Activated CD4-positive, alpha-beta T cell treated with anti-CD3 and anti-CD28 coated beads, Interleukin-2, amount 10 ng/mL, durations not matched to agents 7 days and 5 days (primary cell): ENCODE measurements around the gene PGGHG. TPM values are rescaled to one million over a fixed set of nuclear protein-coding genes. Genes with fewer than 3 reads are reported as not detected.
"Not testable (repeated sequence)": the region's sequence is repeated elsewhere in the genome, so short reads cannot be mapped to it uniquely, and the experiment has no call there.

Source experiments
- CTCF ChIA-PET: fragments of 350-600 bp; sonication (Branson Sonifier 250); formaldehyde crosslinking; loops from one replicate; lab custom pipeline; 2021; ENCODE audit warnings: antibody characterized with exemption; lab: Charles Lee
- POLR2A ChIA-PET: fragments of 350-600 bp; sonication (Branson Sonifier 250); formaldehyde crosslinking; loops from one replicate; lab custom pipeline; 2021; ENCODE audit warnings: antibody characterized with exemption; lab: Charles Lee
- DNase-seq: peaks from one replicate; pipeline ENCODE4 v3.0.0-alpha.2; 2020
- H3K27ac Mint-ChIP-seq: one replicate; pipeline ENCODE4 v1.8.0; 2021; ENCODE audit warnings: mild to moderate bottlenecking, moderate library complexity, mixed read lengths
- H3K27me3 Mint-ChIP-seq: one replicate; pipeline ENCODE4 v1.8.0; 2021; ENCODE audit warnings: mixed read lengths
- H3K36me3 Mint-ChIP-seq: one replicate; pipeline ENCODE4 v1.8.0; 2021; ENCODE audit warnings: low read depth, mixed read lengths
- H3K4me1 Mint-ChIP-seq: one replicate; pipeline ENCODE4 v1.8.0; 2021; ENCODE audit warnings: mixed read lengths
- H3K4me3 Mint-ChIP-seq: one replicate; pipeline ENCODE4 v1.8.0; 2021; ENCODE audit warnings: mild to moderate bottlenecking, moderate library complexity, mixed read lengths
- H3K9me3 Mint-ChIP-seq: one replicate; pipeline ENCODE4 v1.8.0; 2021; ENCODE audit warnings: mixed read lengths
- total RNA-seq, 2 experiments: library from RNA; stranded (reverse); gene quantifications; one replicate each; pipeline ENCODE4 v1.2.3, GENCODE V29; 2021

PGGHG gene
- total RNA-seq, 2 experiments from 2014 or later, result 325 to 377 TPM

- CTCF ChIA-PET, result interaction anchor here (1.2 to 1.7 kb wide), 5 partner anchors 11 to 65 kb away, joined by 3 to 6 read pairs (median 4); no protein-coding TSS in a partner anchor
- POLR2A ChIA-PET, result interaction anchor here (0.8 to 1.4 kb wide), 3 partner anchors 11 to 108 kb away, joined by 3 to 6 read pairs (median 4); partner anchors contain the start of genes BET1L and RIC8A
- Mint-ChIP-seq H3K9me3 (no peaks in the 10 kb centered on the region), H3K4me1 (peaks cover 25% of the 10 kb centered on the region), H3K36me3 (peaks cover 48% of the 10 kb centered on the region), H3K4me3 (peak overlapping the region; percentile 92), H3K27ac (peak overlapping the region; percentile 99), H3K27me3 (no peaks in the 10 kb centered on the region)
- DNase-seq, result no peak
Observed at GRCh38 chr11:315516-315994, 26.6 kb downstream of the PGGHG start.

- Mint-ChIP-seq H3K4me1 (peaks cover 30% of the 10 kb centered on the region), H3K36me3 (peaks cover 48% of the 10 kb centered on the region), H3K27me3 (no peaks in the 10 kb centered on the region), H3K9me3 (no peaks in the 10 kb centered on the region), H3K4me3 (peak overlapping the region; percentile 92), H3K27ac (peak overlapping the region; percentile 95)
- POLR2A ChIA-PET, result interaction anchor here (0.6 to 1.6 kb wide), 7 partner anchors 11 to 81 kb away, joined by 3 to 7 read pairs (median 3); no protein-coding TSS in a partner anchor
- peak; percentile 63 for DNase-seq
- CTCF ChIA-PET, result interaction anchor here (0.7 to 2.0 kb wide), 11 partner anchors 7 to 79 kb away, joined by 3 to 7 read pairs (median 4); no protein-coding TSS in a partner anchor
Observed at GRCh38 chr11:316031-316701, 27.2 kb downstream of the PGGHG start.

- DNase-seq, result no peak
- H3K4me1 Mint-ChIP-seq, result peaks cover 29% of the 10 kb centered on the region
- H3K27me3 Mint-ChIP-seq, result no peaks in the 10 kb centered on the region
- CTCF ChIA-PET, result interaction anchor here (0.5 to 2.0 kb wide), 11 partner anchors 8 to 80 kb away, joined by 3 to 9 read pairs (median 4); no protein-coding TSS in a partner anchor
- POLR2A ChIA-PET, result interaction anchor here (0.6 to 1.7 kb wide), 12 partner anchors 8 to 479 kb away, joined by 3 to 18 read pairs (median 4); no protein-coding TSS in a partner anchor
- H3K27ac Mint-ChIP-seq, result peak overlapping the region; percentile 95
- H3K36me3 Mint-ChIP-seq, result peaks cover 48% of the 10 kb centered on the region
- H3K9me3 Mint-ChIP-seq, result no peaks in the 10 kb centered on the region
- H3K4me3 Mint-ChIP-seq, result peak overlapping the region; percentile 92
Observed at GRCh38 chr11:316891-317301, 28.0 kb downstream of the PGGHG start.

GRCh38 chr11:317668-318404, 28.9 kb downstream of the PGGHG start:
- not testable (repeated sequence) for H3K27me3 Mint-ChIP-seq, H3K9me3 Mint-ChIP-seq, DNase-seq
- POLR2A ChIA-PET, result interaction anchor here (0.6 to 1.7 kb wide), 8 partner anchors 9 to 67 kb away, joined by 3 to 18 read pairs (median 4); no protein-coding TSS in a partner anchor
- H3K27ac Mint-ChIP-seq, result peak overlapping the region; percentile 95
- H3K4me1 Mint-ChIP-seq, result peaks cover 26% of the 10 kb centered on the region
- peak overlapping the region; percentile 92 for H3K4me3 Mint-ChIP-seq
- CTCF ChIA-PET, result interaction anchor here (0.5 to 2.0 kb wide), 9 partner anchors 9 to 81 kb away, joined by 3 to 9 read pairs (median 4); no protein-coding TSS in a partner anchor
- peaks cover 47% of the 10 kb centered on the region for H3K36me3 Mint-ChIP-seq

- Mint-ChIP-seq H3K4me1 (peaks cover 23% of the 10 kb centered on the region), H3K36me3 (peaks cover 46% of the 10 kb centered on the region)
- CTCF ChIA-PET, result interaction anchor here (1.6 to 2.0 kb wide), 2 partner anchors 10 to 37 kb away, joined by 6 to 9 read pairs; no protein-coding TSS in a partner anchor
- H3K27ac Mint-ChIP-seq, DNase-seq, H3K27me3 Mint-ChIP-seq, H3K4me3 Mint-ChIP-seq, H3K9me3 Mint-ChIP-seq: not testable (repeated sequence)
- POLR2A ChIA-PET, result interaction anchor here (0.7 to 1.7 kb wide), 2 partner anchors 37 to 38 kb away, joined by 4 to 18 read pairs; no protein-coding TSS in a partner anchor
Observed at GRCh38 chr11:318405-319120, 29.6 kb downstream of the PGGHG start.

GRCh38 chr11:319121-319887, 30.4 kb downstream of the PGGHG start:
- CTCF ChIA-PET, POLR2A ChIA-PET, H3K9me3 Mint-ChIP-seq, H3K27me3 Mint-ChIP-seq, DNase-seq: not testable (repeated sequence)
- Mint-ChIP-seq H3K27ac (peak overlapping the region; percentile 92), H3K4me3 (peak overlapping the region; percentile 79), H3K4me1 (peaks cover 26% of the 10 kb centered on the region), H3K36me3 (peaks cover 40% of the 10 kb centered on the region)

- Mint-ChIP-seq H3K27ac (peak overlapping the region; percentile 92), H3K4me3 (peak overlapping the region; percentile 79), H3K4me1 (peaks cover 31% of the 10 kb centered on the region), H3K36me3 (peaks cover 35% of the 10 kb centered on the region)
- CTCF ChIA-PET, result interaction anchor here (1.0 kb wide), 1 partner anchor 9 kb away, joined by 3 read pairs; no protein-coding TSS in a partner anchor
- H3K27me3 Mint-ChIP-seq, H3K9me3 Mint-ChIP-seq, POLR2A ChIA-PET, DNase-seq: not testable (repeated sequence)
Observed at GRCh38 chr11:319888-320273, 31.0 kb downstream of the PGGHG start.

GRCh38 chr11:324156-324555, 35.2 kb downstream of the PGGHG start:
- H3K27me3 Mint-ChIP-seq, result no peaks in the 10 kb centered on the region
- POLR2A ChIA-PET, result interaction anchor here (0.7 kb wide), 2 partner anchors 12 to 132 kb away, joined by 3 to 5 read pairs; no protein-coding TSS in a partner anchor
- peak overlapping the region; percentile 38 for H3K27ac Mint-ChIP-seq
- CTCF ChIA-PET, result interaction anchor here (0.6 to 3.0 kb wide), 2 partner anchors 14 to 31 kb away, joined by 3 to 8 read pairs; no protein-coding TSS in a partner anchor
- H3K36me3 Mint-ChIP-seq, result peaks cover 11% of the 10 kb centered on the region
- H3K9me3 Mint-ChIP-seq, result no peaks in the 10 kb centered on the region
- no peak overlapping the region for H3K4me3 Mint-ChIP-seq
- peaks cover 62% of the 10 kb centered on the region for H3K4me1 Mint-ChIP-seq
- no peak for DNase-seq

GRCh38 chr11:324593-325517, 35.9 kb downstream of the PGGHG start:
- H3K4me3 Mint-ChIP-seq, DNase-seq, H3K36me3 Mint-ChIP-seq, H3K9me3 Mint-ChIP-seq, H3K27me3 Mint-ChIP-seq: not testable (repeated sequence)
- ChIA-PET CTCF (interaction anchor here (0.6 to 3.0 kb wide), 4 partner anchors 13 to 31 kb away, joined by 3 to 8 read pairs (median 5); no protein-coding TSS in a partner anchor), POLR2A (interaction anchor here (0.7 kb wide), 1 partner anchor 132 kb away, joined by 3 read pairs; no protein-coding TSS in a partner anchor)
- Mint-ChIP-seq H3K27ac (peak overlapping the region; percentile 67), H3K4me1 (peaks cover 66% of the 10 kb centered on the region)

- no peaks in the 10 kb centered on the region for H3K27me3 Mint-ChIP-seq
- no peak for DNase-seq
- ChIA-PET CTCF (interaction anchor here (1.3 to 3.0 kb wide), 3 partner anchors 14 to 29 kb away, joined by 4 to 8 read pairs (median 6); no protein-coding TSS in a partner anchor), POLR2A (interaction anchor here (1.2 kb wide), 1 partner anchor 9 kb away, joined by 4 read pairs; no protein-coding TSS in a partner anchor)
- no peaks in the 10 kb centered on the region for H3K9me3 Mint-ChIP-seq
- H3K4me1 Mint-ChIP-seq, result peaks cover 69% of the 10 kb centered on the region
- peaks cover 4% of the 10 kb centered on the region for H3K36me3 Mint-ChIP-seq
- H3K4me3 Mint-ChIP-seq, result peak overlapping the region; percentile 58
- peak overlapping the region; percentile 96 for H3K27ac Mint-ChIP-seq
Observed at GRCh38 chr11:325796-326591, 37.1 kb downstream of the PGGHG start.
